B cell (primary cell): Measurements from ENCODE around the gene GNB1. TPM values are rescaled to one million over a fixed set of nuclear protein-coding genes. Genes with fewer than 3 reads are reported as not detected.

Experiments
- ATAC-seq: fragments of 200-7000 bp; cut with Tn5 transposase; one replicate; pipeline ENCODE4 v1.10.0; 2021; ENCODE audit warnings: low read depth, mild to moderate bottlenecking, moderate number of reproducible peaks, moderate library complexity
- CTCF ChIA-PET: fragments of 350-600 bp; sonication (Branson Sonifier 250); formaldehyde crosslinking; loops from one replicate; lab custom pipeline; 2021; ENCODE audit warnings: antibody characterized with exemption, inconsistent platforms; lab: Charles Lee
- POLR2A ChIA-PET: fragments of 350-600 bp; sonication (Branson Sonifier 250); formaldehyde crosslinking; loops from one replicate; lab custom pipeline; 2021; ENCODE audit warnings: antibody characterized with exemption; lab: Charles Lee
- DNase-seq: peaks from one replicate; pipeline ENCODE4 v3.0.0; 2013
- H2AFZ ChIP-seq: 2 replicates; pipeline ENCODE4 v1.6.1; 2012; ENCODE audit warnings: mild to moderate bottlenecking, low read depth, low read length; ENCODE audit not compliant: insufficient read depth, poor library complexity, severe bottlenecking
- H3K27ac ChIP-seq, 2 donors: 1 replicate in 1 of 2; 2 replicates in 1 of 2; pipeline ENCODE4 v1.5.1; 2012 to 2013; ENCODE audit warnings: low read length in 2 of 2, mild to moderate bottlenecking in 2 of 2, moderate library complexity in 1 of 2
- H3K27me3 ChIP-seq, 4 experiments: fragments of 200-600 bp in 1 of 4; sonication (generic) in 1 of 4; replicated peaks in 1 of 4; 1 replicate in 2 of 4; 2 replicates in 2 of 4; pipeline versions ENCODE4 v1.6.1 to v1.7.0; 2013 to 2016; ENCODE audit warnings: low read length in 3 of 4, mild to moderate bottlenecking in 2 of 4, mixed read lengths in 1 of 4, moderate library complexity in 1 of 4; ENCODE audit not compliant: insufficient read depth in 4 of 4, control insufficient read depth in 3 of 4; ENCODE audit errors: control extremely low read depth in 1 of 4
- H3K36me3 ChIP-seq, 2 experiments: replicated peaks in 1 of 2; 1 replicate in 1 of 2; 2 replicates in 1 of 2; pipeline versions ENCODE4 v1.6.1 to v1.7.1; 2013; ENCODE audit warnings: low read length in 1 of 2; ENCODE audit not compliant: insufficient read depth in 2 of 2, control insufficient read depth in 1 of 2; ENCODE audit errors: control extremely low read depth in 1 of 2, extremely low read depth in 1 of 2
- H3K4me1 ChIP-seq, 2 donors: fragments of 200-600 bp in 1 of 2; sonication (generic) in 1 of 2; 1 replicate in 1 of 2; 2 replicates in 1 of 2; pipeline versions ENCODE4 v1.5.1 to v1.6.1; 2013 to 2017; ENCODE audit warnings: low read length in 2 of 2; ENCODE audit not compliant: control insufficient read depth in 2 of 2, insufficient read depth in 2 of 2
- H3K4me2 ChIP-seq: replicated peaks from 2 replicates; pipeline ENCODE3; 2012; ENCODE audit warnings: mild to moderate bottlenecking, low read depth, low read length; ENCODE audit not compliant: poor library complexity, severe bottlenecking
- H3K4me3 ChIP-seq, 5 experiments: fragments of 200-600 bp in 1 of 5; sonication (generic) in 1 of 5; 1 replicate in 3 of 5; 2 replicates in 2 of 5; pipeline versions ENCODE4 v1.5.1 to v1.7.0; 2011 to 2016; ENCODE audit warnings: low read length in 4 of 5, mild to moderate bottlenecking in 4 of 5, low read depth in 2 of 5, control low read depth in 1 of 5, moderate library complexity in 1 of 5; ENCODE audit not compliant: insufficient read depth in 1 of 5; ENCODE audit errors: control extremely low read depth in 1 of 5, extremely low read depth in 1 of 5
- H3K79me2 ChIP-seq: fragments of 200-600 bp; sonication (generic); one replicate; pipeline ENCODE4 v1.6.0; 2016; ENCODE audit warnings: low read length; ENCODE audit not compliant: control insufficient read depth, insufficient read depth
- H3K9ac ChIP-seq: fragments of 200-600 bp; sonication (generic); 2 replicates; pipeline ENCODE4 v1.6.1; 2017; ENCODE audit warnings: mild to moderate bottlenecking, low read length, moderate library complexity
- H3K9me3 ChIP-seq, 3 donors: one replicate each; pipeline versions ENCODE4 v1.6.1 to v1.7.1; 2013; ENCODE audit warnings: low read length in 2 of 3; ENCODE audit not compliant: control insufficient read depth in 2 of 3, insufficient read depth in 1 of 3; ENCODE audit errors: control extremely low read depth in 1 of 3
- H4K20me1 ChIP-seq: 2 replicates; pipeline ENCODE4 v1.6.0; 2012; ENCODE audit warnings: mild to moderate bottlenecking, low read length; ENCODE audit not compliant: insufficient read depth, control insufficient read depth, poor library complexity, severe bottlenecking
- H3K27ac Mint-ChIP-seq: one replicate; pipeline ENCODE4 v1.8.0; 2021; ENCODE audit warnings: mixed read lengths
- H3K27me3 Mint-ChIP-seq: one replicate; pipeline ENCODE4 v1.8.0; 2021; ENCODE audit warnings: mixed read lengths
- H3K4me1 Mint-ChIP-seq: one replicate; pipeline ENCODE4 v1.8.0; 2021; ENCODE audit warnings: mixed read lengths
- H3K4me3 Mint-ChIP-seq: one replicate; pipeline ENCODE4 v1.8.0; 2021; ENCODE audit warnings: mixed read lengths
- H3K9me3 Mint-ChIP-seq: one replicate; pipeline ENCODE4 v1.8.0; 2022; ENCODE audit warnings: mixed read lengths; ENCODE audit not compliant: insufficient read depth
- CTCF ChIP-seq: fragments of 200-600 bp; IDR thresholded peaks from one replicate; pipeline ENCODE4 v1.8.0; 2022; ENCODE audit warnings: antibody characterized with exemption, mild to moderate bottlenecking
- EZH2 ChIP-seq: IDR thresholded peaks from 2 replicates; pipeline ENCODE4 v1.6.1; 2012; ENCODE audit warnings: borderline replicate concordance, low read depth, mild to moderate bottlenecking, moderate library complexity, low read length; ENCODE audit not compliant: insufficient read depth, poor library complexity, severe bottlenecking
- WGBS: methylation state at CpG from one replicate; pipeline ENCODE4 v1.1.5; 2013; ENCODE audit warnings: missing lambda C conversion rate; ENCODE audit not compliant: insufficient coverage; 5-methylcytosine and 5-hydroxymethylcytosine counted together
- intact Hi-C: fragments of 100-400 bp; cut with micrococcal nuclease; formaldehyde crosslinking; loops from one replicate; pipeline ENCODE4 v1.10.0; 2022
- polyA plus RNA-seq: library from polyadenylated mRNA; depleted of rRNA; stranded (reverse); fragments of >200 nt; gene quantifications from 2 replicates; pipeline ENCODE4 v1.2.3, GENCODE V29; 2012
- total RNA-seq, 2 donors: library from RNA; stranded (reverse); fragments of 120-200 nt in 1 of 2; gene quantifications; 1 replicate in 1 of 2; 2 replicates in 1 of 2; pipeline versions ENCODE4 v1.2.3 to v1.2.4, GENCODE V29; 2013 to 2022

Gene GNB1
- total and polyA plus RNA-seq, 2 donors (not counting 1 experiment from before 2014, with no cell fraction given), result 249 to 269 TPM

GRCh38 chr1:1835546-1835945 lies 55.3 kb downstream of the GNB1 start:
- DNase-seq (no peak), ATAC-seq (no peak)
- Histone ChIP-seq H3K4me2 (peak overlapping the region; percentile 23), H3K27ac (peak overlapping the region in 1 of 2 donors; percentile 90), H4K20me1 (peaks cover 94% of the 10 kb centered on the region), H3K9ac (no peak overlapping the region), H2AFZ (no peak overlapping the region), H3K9me3 (no peaks in the 10 kb centered on the region), H3K4me1 (peaks cover 51 to 54% of the 10 kb centered on the region in 2 donors), H3K36me3 (peaks cover 2 to 14% of the 10 kb centered on the region in 2 experiments), H3K4me3 (no peak overlapping the region), H3K79me2 (peaks cover 100% of the 10 kb centered on the region), H3K27me3 (no peaks in the 10 kb centered on the region)
- 60% methylated on average over 1 of the region's 3 CpGs for WGBS
- H3K27ac Mint-ChIP-seq, result peak overlapping the region; percentile 80
- intact Hi-C loops, result loop anchor here (2.0 kb wide), 2 partner anchors 13 to 57 kb away; partner anchors contain the start of gene NADK
- TF ChIP-seq CTCF (no peak), EZH2 (no peak)
- peak overlapping the region; percentile 69 for H3K4me3 Mint-ChIP-seq
- no peaks in the 10 kb centered on the region for H3K27me3 Mint-ChIP-seq
- peaks cover 53% of the 10 kb centered on the region for H3K4me1 Mint-ChIP-seq
- no peaks in the 10 kb centered on the region for H3K9me3 Mint-ChIP-seq
- POLR2A ChIA-PET, result interaction anchor here (1.2 kb wide), 1 partner anchor 55 kb away, joined by 5 read pairs; no protein-coding TSS in a partner anchor
- CTCF ChIA-PET, result no interaction called here

GRCh38 chr1:1833916-1834325 lies 57.0 kb downstream of the GNB1 start:
- Mint-ChIP-seq H3K9me3 (no peaks in the 10 kb centered on the region), H3K4me3 (peak overlapping the region; percentile 78), H3K27me3 (no peaks in the 10 kb centered on the region), H3K27ac (peak overlapping the region; percentile 87), H3K4me1 (peaks cover 48% of the 10 kb centered on the region)
- CTCF ChIA-PET, result interaction anchor here (0.8 to 1.2 kb wide), 5 partner anchors 19 to 73 kb away, joined by 3 to 5 read pairs (median 3); no protein-coding TSS in a partner anchor
- Histone ChIP-seq H3K9me3 (no peaks in the 10 kb centered on the region), H3K27me3 (no peaks in the 10 kb centered on the region), H3K79me2 (peaks cover 100% of the 10 kb centered on the region), H2AFZ (no peak overlapping the region), H3K4me1 (peaks cover 42 to 46% of the 10 kb centered on the region in 2 donors), H3K4me2 (peak overlapping the region; percentile 68), H3K27ac (peak overlapping the region; percentile 42 to 90), H4K20me1 (peaks cover 92% of the 10 kb centered on the region), H3K36me3 (peaks cover 4 to 19% of the 10 kb centered on the region in 2 experiments), H3K4me3 (peak overlapping the region in 4 of 5 experiments; percentile 5 to 31 (median 14)), H3K9ac (peak overlapping the region; percentile 48)
- POLR2A ChIA-PET, result interaction anchor here (0.9 kb wide), 1 partner anchor 55 kb away, joined by 3 read pairs; no protein-coding TSS in a partner anchor
- WGBS, result 0% methylated on average over 3 of the region's 6 CpGs
- ATAC-seq (peak; percentile 91), DNase-seq (peak; percentile 80)
- intact Hi-C loops, result loop anchor here (2.0 kb wide), 2 partner anchors 15 to 55 kb away; partner anchors contain the start of gene NADK
- TF ChIP-seq CTCF (no peak), EZH2 (no peak)
